ENCODE measurements around the gene RHOBTB3.
"Not testable (repeated sequence)": the region's sequence is repeated elsewhere in the genome, so short reads cannot be mapped to it uniquely, and the experiment has no call there.

Gene RHOBTB3

DNA sequence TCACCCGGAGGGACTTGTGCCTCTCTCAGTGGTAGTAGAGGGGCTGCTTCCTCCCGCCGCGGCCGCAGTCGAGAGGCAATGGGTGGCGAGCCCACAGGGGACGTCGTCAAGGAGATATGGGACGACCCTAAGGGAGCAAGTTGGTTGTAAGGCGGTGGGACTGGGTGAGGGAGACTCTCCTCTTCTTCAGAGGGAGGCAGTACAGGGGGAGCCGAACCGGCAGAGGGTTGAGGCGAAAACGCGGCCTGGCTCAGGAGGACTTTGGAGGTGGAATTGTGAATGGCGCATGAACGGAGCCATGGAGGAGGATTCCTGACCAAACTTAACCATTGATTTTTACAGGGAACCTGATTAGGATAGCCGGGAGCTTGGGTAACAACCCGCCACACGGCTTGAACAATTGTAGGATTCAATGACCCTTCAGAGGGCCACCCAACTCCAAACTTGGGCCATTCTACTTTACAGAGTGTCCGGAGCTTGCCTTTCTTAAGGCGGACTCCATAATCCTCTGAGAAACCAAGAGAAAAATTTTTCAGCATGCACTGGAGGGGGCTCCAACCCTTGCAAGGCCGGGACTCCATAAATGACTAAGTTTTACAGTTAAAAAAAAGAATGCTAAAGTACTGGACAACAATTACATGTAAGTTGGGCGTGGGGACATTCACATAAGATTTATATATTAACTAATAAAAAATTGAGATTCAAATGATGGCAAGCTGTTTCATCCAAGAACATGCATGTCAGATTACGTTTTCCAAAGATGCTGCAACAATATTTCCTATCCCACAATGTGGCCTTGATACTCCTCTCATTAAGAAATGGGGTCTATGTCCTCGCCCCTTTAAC is 19.4 kb upstream of the RHOBTB3 start:
- DNase-seq = no peak
- in situ Hi-C loops (cut with MboI; ENCODE audit: low pct_unique_long_range_greater_than_20kb, low sequenced_read_pairs) = no loop called here

DNA sequence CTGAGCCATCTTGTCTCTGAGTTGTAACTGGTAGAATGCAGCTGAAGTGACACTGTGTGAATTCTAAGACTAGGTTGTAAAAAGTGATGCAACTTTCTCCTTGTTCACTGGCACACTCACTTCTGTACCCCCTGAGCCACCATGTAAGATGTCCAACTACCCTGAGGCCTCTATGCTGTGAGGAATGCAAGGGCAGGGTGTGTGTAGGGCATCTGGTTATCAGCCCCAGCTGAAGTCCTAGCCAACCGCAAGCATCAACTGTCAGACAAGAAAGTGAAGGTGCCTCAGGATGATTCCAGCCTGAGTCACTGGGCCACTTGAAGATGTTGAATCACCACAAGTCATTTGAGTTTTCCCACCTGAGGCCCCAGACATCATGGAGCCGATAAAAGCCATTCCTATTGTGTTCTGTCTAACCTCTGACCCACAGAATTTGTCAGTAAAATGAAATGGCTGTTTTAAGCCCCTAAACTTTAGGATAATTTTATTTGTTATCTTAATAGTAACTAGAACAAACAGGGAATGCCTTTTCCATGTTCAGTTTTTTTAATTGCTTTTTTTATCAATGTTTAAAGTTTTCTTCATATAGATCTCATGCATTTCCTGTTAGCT is 18.7 kb upstream of the RHOBTB3 start:
- in situ Hi-C loops (cut with MboI; ENCODE audit: low pct_unique_long_range_greater_than_20kb, low sequenced_read_pairs) = no loop called here
- DNase-seq = no peak

DNA sequence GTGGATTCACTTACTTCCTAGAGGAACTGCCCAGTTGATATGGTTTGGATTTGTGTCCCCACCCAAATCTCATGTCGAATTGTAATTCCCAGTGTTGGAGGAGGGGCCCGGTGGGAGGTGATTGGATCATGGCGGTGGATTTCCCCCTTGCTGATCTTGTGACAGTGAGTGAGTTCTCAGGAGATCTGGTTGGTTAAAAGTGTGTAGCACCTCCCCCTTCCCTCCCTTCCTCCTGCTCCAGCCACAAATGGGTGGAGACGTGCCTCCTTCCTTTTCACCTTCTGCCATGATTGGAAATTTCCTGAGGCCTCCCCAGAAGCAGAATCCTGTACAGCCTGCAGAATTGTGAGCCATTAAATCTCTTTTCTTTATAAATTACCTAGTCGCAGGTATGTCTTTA is 17.9 kb upstream of the RHOBTB3 start:
- in situ Hi-C loops (cut with MboI; ENCODE audit: low pct_unique_long_range_greater_than_20kb, low sequenced_read_pairs); DNase-seq: not testable (repeated sequence)

DNA sequence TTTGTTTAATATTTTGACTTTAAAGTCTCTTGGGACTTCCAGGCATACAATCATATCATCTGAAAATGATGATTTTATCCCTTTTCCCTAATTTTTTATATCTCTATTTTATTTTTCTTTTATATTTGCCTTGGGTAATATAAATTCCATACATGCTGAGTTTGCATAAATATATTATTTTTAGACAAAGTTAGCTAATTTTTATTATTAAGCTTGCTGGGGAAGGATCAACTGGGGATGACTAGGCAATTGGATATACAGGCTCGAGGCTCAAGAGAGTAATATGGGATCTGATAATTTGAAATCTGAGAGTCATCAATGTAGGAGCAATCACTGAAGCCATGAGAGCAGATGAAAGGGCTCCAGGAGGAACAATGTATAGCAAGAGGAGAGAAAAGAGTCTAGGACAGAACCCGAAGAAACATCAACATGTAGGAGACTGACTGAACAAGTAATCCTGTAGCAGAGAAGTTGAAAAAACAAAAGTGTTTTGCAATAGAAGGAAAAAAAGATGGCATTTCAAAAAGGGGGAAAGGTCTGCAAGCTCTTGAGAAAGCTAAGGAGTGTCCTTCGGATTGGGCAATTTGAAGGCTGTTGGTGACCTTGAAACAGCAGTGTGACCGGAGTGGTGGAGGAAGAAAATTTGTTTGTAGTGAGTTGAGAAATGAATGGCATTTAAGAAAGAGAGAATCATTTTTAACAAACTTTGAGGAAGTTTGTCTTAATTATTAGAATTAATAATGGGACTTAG is 17.0 kb upstream of the RHOBTB3 start:
- in situ Hi-C loops (cut with MboI; ENCODE audit: low pct_unique_long_range_greater_than_20kb, low sequenced_read_pairs) = no loop called here

DNA sequence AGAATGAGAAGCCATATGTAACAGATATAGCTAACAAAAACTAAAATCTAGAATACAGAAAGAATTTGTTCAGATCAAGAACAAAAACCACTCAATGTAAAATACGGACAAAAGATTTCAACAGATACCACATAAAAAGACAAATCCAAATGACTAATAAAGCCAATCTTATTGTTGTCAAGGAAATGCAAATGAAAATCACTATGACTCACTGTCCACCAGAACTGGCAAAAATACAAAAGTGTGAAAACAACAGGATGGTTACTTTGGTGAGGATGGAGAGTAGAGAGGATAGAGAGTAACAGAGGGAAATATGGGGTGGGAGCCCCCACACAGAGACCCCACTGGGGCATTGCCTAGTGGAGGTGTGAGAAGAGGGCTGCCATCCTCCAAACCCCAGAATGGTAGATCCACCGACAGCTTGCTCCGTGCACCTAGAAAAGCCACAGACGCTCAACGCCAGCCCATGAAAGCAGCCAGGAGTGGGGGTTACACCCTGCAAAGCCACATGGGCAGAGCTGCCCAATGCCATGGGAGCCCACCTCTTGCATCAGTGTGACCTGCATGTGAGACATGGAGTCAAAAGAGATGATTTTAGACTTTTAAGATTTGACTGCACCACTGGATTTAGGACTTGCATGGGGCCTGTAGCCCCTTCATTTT is 15.2 kb upstream of the RHOBTB3 start:
- in situ Hi-C loops (cut with MboI; ENCODE audit: low pct_unique_long_range_greater_than_20kb, low sequenced_read_pairs) = no loop called here

More for the DNA sequence above, 17.0 kb upstream of the RHOBTB3 start:
- DNase-seq = no peak

DNA sequence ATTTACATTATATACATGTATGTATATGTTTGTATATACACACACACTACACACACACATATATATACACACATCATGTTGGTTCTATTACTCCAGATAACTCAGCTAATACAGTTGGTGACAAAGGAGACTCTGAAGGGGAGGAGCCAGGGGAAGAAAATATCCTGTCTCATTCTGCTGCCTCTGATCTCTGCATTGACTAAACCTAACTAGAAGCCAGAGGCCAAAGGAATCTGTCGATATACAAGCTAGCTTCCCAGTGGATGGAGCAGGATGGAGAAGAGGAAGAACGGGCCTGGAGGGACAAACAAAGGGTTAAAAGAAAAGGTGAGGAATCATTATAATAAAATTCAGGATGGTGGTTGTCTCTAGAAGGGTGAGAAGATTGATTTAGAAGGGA is 13.7 kb upstream of the RHOBTB3 start:
- DNase-seq = no peak
- in situ Hi-C loops (cut with MboI; ENCODE audit: low pct_unique_long_range_greater_than_20kb, low sequenced_read_pairs) = no loop called here

More for the DNA sequence above, 15.2 kb upstream of the RHOBTB3 start:
- no peak for DNase-seq

DNA sequence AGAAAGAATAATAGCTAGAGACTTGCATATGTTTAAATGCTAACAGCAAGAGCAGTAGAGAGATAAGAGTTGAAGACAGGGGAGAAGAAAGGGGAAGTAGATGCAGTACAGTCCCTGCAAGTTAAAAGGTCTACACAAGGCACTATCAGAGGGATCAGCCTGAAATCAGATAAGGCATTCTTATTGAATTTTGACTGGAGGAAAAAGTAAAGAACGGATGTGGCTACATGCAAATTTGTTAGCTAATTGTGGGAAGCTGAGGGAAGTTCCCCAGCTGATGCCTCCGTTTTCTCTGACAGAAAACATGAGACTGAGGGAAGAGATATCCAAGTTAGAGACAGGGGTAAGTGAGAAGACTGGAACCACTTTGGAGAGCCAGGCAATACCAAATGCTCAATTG is 12.9 kb upstream of the RHOBTB3 start:
- in situ Hi-C loops (cut with MboI; ENCODE audit: low pct_unique_long_range_greater_than_20kb, low sequenced_read_pairs) = no loop called here
- peak; percentile 96 for DNase-seq

DNA sequence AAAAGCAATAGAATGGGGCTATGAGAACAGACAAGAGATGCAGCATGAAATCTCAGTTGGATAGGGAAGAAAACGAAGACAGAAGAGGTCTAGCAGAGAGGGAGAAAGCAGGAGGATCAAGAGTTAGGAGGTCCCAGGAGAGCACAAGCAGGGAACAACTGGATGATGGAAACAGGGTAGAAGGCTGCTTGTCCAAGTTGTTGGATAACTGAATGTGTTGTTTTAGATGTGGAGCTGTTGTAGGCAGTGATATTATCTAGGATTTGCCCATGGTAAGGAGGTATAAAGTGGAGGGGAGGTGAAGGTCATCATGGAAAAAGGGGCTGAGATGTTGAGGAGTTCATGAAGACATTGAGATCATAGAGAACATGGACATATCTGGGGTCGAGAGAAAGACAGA is 12.4 kb upstream of the RHOBTB3 start:
- in situ Hi-C loops (cut with MboI; ENCODE audit: low pct_unique_long_range_greater_than_20kb, low sequenced_read_pairs) = no loop called here
- no peak for DNase-seq

DNA sequence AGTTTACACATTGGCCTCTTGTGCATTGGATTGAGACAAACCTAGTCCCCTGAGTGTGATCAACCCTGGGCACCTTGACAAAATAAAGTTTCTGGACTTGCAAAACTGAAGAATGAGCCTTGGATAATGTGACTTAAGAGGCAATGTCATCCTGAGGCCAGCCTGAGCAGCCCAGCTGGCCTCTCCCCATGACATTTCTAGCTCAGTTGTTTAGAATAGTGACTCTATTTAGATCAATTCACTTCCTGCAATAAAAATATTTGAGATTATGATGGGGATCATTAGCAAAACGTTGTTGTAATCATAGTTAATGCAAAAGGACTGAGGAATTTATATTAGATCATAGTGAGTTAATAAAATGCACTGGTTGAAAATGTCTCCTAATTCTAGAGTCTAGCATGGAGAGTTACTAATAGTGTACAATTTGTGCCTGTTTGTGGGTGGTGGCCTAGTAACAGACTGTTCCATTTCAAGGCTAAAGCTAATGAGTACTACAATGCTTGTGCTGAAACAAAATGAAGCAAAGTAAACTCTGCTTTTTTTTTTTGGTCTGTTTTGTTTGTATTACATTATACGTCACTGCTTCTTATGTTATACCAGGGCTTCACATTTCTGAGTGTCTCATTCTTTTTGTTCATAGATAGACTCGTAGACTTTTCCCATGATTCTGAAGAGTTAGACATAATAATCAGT is 10.9 kb upstream of the RHOBTB3 start:
- DNase-seq = no peak
- in situ Hi-C loops (cut with MboI; ENCODE audit: low pct_unique_long_range_greater_than_20kb, low sequenced_read_pairs) = no loop called here

DNA sequence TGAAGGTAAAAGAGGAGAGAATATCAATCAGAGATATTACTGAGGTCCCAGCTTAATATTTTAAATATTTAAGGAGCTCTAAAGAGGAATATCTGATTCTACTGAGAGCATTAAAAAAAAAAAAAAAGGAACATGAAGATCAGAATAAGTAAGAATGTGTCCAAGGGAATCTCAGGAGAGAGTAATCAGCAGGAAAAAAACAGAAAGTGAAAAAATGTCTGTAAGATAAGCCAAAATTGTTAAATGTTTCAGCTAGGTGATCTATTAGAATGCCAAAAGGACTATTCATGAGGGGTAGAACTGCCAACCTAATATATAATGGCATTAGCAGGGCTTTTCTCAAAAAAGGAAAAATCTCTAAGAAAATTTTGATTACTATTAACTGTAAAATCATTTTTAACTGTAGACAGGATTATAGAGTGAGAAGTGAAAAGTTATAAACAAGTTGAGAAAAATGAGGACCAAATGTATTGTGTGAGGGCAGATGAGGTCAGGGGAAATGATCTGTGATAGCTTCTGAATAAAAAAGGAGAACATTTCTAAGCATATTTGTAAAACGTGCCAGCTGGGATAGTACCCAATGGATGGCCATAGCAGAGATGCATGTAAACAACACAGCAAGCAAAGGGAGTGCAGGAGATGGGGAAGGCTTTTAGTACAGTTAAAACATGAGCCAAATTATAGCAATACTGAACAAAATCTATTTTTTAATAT is 9.4 kb upstream of the RHOBTB3 start:
- no peak for DNase-seq
- in situ Hi-C loops (cut with MboI; ENCODE audit: low pct_unique_long_range_greater_than_20kb, low sequenced_read_pairs) = no loop called here

DNA sequence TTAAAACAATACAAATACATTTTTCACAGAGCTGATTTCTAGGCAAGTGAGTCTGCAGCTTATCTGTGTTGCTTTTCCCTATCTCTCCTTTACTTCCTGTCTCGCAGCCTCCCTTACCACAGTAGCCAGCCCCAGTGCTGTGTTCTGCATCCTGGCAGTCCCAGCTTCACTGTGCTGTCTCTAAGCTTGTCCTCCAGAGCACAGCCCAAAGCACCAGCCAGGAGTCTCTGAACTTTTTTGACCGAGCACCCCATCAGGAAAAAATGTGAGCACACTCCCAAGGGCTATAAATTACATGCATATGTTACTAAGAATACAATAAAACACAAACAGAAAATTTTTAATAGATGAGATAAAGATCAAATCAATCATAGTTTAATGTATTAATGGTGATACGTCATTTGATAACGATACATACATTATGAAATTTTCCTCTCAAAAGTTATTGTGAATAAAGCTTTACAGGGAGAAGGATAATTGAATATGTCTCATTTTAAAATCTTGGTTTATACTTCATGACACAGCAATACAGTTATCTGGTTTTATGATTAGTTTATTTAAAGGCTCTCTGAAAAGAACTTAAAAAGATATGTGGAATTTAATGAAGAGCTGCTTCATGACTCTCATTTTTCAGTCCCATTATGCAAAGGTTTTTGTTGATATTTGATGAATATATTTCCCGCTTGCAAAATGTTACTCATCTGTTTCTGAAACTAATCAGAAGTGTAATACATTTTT is 7.3 kb upstream of the RHOBTB3 start:
- in situ Hi-C loops (cut with MboI; ENCODE audit: low pct_unique_long_range_greater_than_20kb, low sequenced_read_pairs) = no loop called here
- DNase-seq = peak; percentile 55

DNA sequence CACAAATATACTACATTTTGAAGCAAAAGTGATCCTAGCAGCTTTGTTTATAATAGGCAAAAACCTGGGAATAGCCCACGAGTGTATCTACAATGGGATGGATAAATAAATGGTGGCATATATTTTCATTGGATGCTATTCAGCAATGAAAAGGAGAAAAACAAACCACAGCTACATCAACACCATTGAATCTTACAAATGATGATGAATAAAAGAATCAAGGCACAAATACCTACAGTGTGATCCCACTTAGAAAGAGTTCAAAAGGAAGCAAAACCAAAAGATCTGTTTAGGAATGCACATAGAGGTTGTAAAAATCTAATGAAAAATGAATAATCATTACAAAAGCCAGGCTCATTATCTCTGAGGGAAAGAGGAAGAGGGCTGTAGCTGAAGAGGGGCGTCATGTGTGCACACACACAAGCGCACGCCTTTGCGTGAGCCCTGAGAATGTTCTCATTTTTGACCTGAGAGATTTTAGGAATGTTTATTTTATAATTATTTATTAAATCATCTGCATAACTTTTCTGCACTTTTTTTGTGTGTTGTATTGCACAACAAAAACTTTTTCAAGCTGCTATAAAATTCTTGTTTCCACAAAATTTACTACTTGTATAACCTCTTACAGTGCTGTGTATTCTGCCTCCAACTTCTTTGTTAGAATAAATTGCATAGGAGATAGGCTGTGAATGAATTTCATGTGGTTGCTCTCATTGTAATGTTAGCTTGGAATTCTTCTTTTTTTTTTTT is 5.9 kb upstream of the RHOBTB3 start:
- DNase-seq = no peak
- in situ Hi-C loops (cut with MboI; ENCODE audit: low pct_unique_long_range_greater_than_20kb, low sequenced_read_pairs) = no loop called here

DNA sequence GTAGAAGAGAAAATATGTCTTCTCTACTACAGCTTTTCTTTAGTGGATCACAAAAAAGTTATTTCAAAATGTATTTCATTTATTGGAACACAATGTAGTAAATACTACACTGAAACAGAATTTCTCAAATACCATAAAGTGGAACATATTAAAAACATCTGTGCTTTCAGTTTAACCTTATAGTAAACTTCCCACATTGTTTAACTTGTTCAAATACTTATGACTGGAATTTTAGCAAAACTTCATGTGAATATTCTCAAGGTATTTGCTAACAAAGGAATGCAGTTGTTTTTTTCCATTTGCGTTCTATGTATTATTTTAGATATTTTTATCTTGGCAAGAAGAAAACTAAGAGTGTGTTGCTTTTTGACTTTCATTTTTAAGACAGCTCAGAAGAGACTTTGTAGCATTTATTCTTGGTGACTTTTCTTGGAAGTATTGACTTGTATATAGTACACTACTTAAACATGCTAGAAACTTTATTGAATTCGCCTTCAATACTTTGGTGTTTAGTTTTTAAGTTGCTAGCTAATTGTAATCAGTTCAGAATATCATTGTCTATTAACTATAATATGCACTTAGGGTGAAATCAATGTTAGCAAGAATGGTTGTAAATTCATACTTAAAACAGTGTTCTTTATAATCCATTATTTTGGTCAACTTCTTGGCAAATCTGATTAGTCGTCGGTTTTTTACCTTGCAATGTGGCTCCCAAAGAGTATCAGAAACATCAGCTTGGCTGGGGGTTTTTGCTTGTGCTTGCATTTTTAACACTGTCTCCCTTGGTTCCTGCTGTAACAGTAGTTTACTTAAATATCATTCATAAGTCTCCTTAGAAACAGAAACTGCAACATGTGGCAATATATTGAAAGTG is 5.0 kb upstream of the RHOBTB3 start:
- in situ Hi-C loops (cut with MboI; ENCODE audit: low pct_unique_long_range_greater_than_20kb, low sequenced_read_pairs) = no loop called here
- no peak for DNase-seq

DNA sequence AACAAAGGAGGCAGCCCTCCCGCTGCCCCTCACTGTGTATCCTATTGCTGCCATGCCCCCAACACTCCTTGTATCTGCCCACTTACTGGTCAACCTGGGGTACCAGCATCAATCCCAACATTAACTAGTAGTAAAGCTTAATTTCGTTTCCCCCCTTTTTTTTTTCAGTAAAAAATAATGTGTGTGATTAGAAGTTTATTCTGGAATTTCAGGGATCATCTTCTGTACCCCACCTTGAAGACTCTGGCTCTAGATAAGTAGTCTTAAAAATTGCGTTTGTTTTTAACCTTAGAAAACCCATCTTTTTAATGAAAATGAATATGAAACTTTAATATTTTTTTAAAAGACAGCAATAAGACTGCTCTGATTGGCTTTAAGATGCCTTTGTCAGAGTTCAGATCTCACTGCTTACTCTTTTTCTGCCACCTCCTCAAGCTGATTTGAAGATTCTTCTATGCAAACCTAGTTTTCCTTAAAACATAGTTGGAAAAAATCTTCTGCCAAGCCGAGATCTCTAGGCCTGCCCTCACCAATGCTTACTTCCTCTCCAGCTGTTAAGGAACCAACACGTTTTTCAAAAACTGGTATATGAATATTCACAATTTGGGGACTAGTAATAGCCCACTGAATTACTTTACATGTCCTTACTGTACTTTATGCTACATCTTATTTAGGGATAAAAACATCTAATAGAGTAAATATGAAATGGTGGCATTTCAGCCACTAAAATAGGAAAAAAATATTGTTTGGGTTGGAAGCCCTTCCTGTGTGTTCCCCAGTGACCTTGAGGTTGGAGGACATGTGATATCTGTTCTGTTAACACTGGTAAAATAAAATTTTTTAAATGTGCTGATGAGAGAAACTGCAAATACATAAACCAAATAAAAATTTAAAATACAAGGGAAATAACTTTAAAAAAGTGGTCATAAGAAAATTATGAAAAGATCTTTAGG is 4.0 kb upstream of the RHOBTB3 start:
- no peak for DNase-seq
- in situ Hi-C loops (cut with MboI; ENCODE audit: low pct_unique_long_range_greater_than_20kb, low sequenced_read_pairs) = no loop called here

DNA sequence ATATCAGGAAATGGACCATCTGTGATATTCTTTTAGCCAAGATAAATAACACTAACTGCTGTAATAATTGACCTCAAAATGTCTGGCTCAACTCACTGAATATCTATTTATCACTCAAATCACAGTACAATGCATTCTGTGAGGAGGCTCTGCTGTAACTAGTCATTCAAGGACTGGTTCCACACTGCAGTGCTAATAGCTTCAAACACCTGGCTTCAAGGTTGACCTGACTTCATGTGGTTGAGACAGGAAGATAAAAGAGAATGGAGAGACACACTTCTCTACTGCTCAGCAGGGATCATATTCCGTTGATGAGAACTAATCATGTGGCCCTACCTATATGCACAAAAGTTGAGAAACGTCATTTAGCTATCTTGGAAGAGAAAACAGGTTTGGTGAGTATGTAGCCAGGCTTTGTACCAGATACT is 3.4 kb upstream of the RHOBTB3 start:
- DNase-seq = no peak
- in situ Hi-C loops (cut with MboI; ENCODE audit: low pct_unique_long_range_greater_than_20kb, low sequenced_read_pairs) = no loop called here
